B cell (primary cell): Measurements from ENCODE around the gene RGS9BP. TPM values are rescaled to one million over a fixed set of nuclear protein-coding genes. Genes with fewer than 3 reads are reported as not detected.

ENCODE experiments used
- ATAC-seq: fragments of 200-7000 bp; cut with Tn5 transposase; one replicate; pipeline ENCODE4 v1.10.0; 2021; ENCODE audit warnings: low read depth, mild to moderate bottlenecking, moderate number of reproducible peaks, moderate library complexity
- CTCF ChIA-PET: fragments of 350-600 bp; sonication (Branson Sonifier 250); formaldehyde crosslinking; loops from one replicate; lab custom pipeline; 2021; ENCODE audit warnings: antibody characterized with exemption, inconsistent platforms; lab: Charles Lee
- POLR2A ChIA-PET: fragments of 350-600 bp; sonication (Branson Sonifier 250); formaldehyde crosslinking; loops from one replicate; lab custom pipeline; 2021; ENCODE audit warnings: antibody characterized with exemption; lab: Charles Lee
- DNase-seq: peaks from one replicate; pipeline ENCODE4 v3.0.0; 2013
- H2AFZ ChIP-seq: 2 replicates; pipeline ENCODE4 v1.6.1; 2012; ENCODE audit warnings: mild to moderate bottlenecking, low read depth, low read length; ENCODE audit not compliant: insufficient read depth, poor library complexity, severe bottlenecking
- H3K27ac ChIP-seq, 2 donors: 1 replicate in 1 of 2; 2 replicates in 1 of 2; pipeline ENCODE4 v1.5.1; 2012 to 2013; ENCODE audit warnings: low read length in 2 of 2, mild to moderate bottlenecking in 2 of 2, moderate library complexity in 1 of 2
- H3K27me3 ChIP-seq, 4 experiments: fragments of 200-600 bp in 1 of 4; sonication (generic) in 1 of 4; replicated peaks in 1 of 4; 1 replicate in 2 of 4; 2 replicates in 2 of 4; pipeline versions ENCODE4 v1.6.1 to v1.7.0; 2013 to 2016; ENCODE audit warnings: low read length in 3 of 4, mild to moderate bottlenecking in 2 of 4, mixed read lengths in 1 of 4, moderate library complexity in 1 of 4; ENCODE audit not compliant: insufficient read depth in 4 of 4, control insufficient read depth in 3 of 4; ENCODE audit errors: control extremely low read depth in 1 of 4
- H3K36me3 ChIP-seq, 2 experiments: replicated peaks in 1 of 2; 1 replicate in 1 of 2; 2 replicates in 1 of 2; pipeline versions ENCODE4 v1.6.1 to v1.7.1; 2013; ENCODE audit warnings: low read length in 1 of 2; ENCODE audit not compliant: insufficient read depth in 2 of 2, control insufficient read depth in 1 of 2; ENCODE audit errors: control extremely low read depth in 1 of 2, extremely low read depth in 1 of 2
- H3K4me1 ChIP-seq, 2 donors: fragments of 200-600 bp in 1 of 2; sonication (generic) in 1 of 2; 1 replicate in 1 of 2; 2 replicates in 1 of 2; pipeline versions ENCODE4 v1.5.1 to v1.6.1; 2013 to 2017; ENCODE audit warnings: low read length in 2 of 2; ENCODE audit not compliant: control insufficient read depth in 2 of 2, insufficient read depth in 2 of 2
- H3K4me2 ChIP-seq: replicated peaks from 2 replicates; pipeline ENCODE3; 2012; ENCODE audit warnings: mild to moderate bottlenecking, low read depth, low read length; ENCODE audit not compliant: poor library complexity, severe bottlenecking
- H3K4me3 ChIP-seq, 5 experiments: fragments of 200-600 bp in 1 of 5; sonication (generic) in 1 of 5; 1 replicate in 3 of 5; 2 replicates in 2 of 5; pipeline versions ENCODE4 v1.5.1 to v1.7.0; 2011 to 2016; ENCODE audit warnings: low read length in 4 of 5, mild to moderate bottlenecking in 4 of 5, low read depth in 2 of 5, control low read depth in 1 of 5, moderate library complexity in 1 of 5; ENCODE audit not compliant: insufficient read depth in 1 of 5; ENCODE audit errors: control extremely low read depth in 1 of 5, extremely low read depth in 1 of 5
- H3K79me2 ChIP-seq: fragments of 200-600 bp; sonication (generic); one replicate; pipeline ENCODE4 v1.6.0; 2016; ENCODE audit warnings: low read length; ENCODE audit not compliant: control insufficient read depth, insufficient read depth
- H3K9ac ChIP-seq: fragments of 200-600 bp; sonication (generic); 2 replicates; pipeline ENCODE4 v1.6.1; 2017; ENCODE audit warnings: mild to moderate bottlenecking, low read length, moderate library complexity
- H3K9me3 ChIP-seq, 3 donors: one replicate each; pipeline versions ENCODE4 v1.6.1 to v1.7.1; 2013; ENCODE audit warnings: low read length in 2 of 3; ENCODE audit not compliant: control insufficient read depth in 2 of 3, insufficient read depth in 1 of 3; ENCODE audit errors: control extremely low read depth in 1 of 3
- H4K20me1 ChIP-seq: 2 replicates; pipeline ENCODE4 v1.6.0; 2012; ENCODE audit warnings: mild to moderate bottlenecking, low read length; ENCODE audit not compliant: insufficient read depth, control insufficient read depth, poor library complexity, severe bottlenecking
- H3K27ac Mint-ChIP-seq: one replicate; pipeline ENCODE4 v1.8.0; 2021; ENCODE audit warnings: mixed read lengths
- H3K27me3 Mint-ChIP-seq: one replicate; pipeline ENCODE4 v1.8.0; 2021; ENCODE audit warnings: mixed read lengths
- H3K4me1 Mint-ChIP-seq: one replicate; pipeline ENCODE4 v1.8.0; 2021; ENCODE audit warnings: mixed read lengths
- H3K4me3 Mint-ChIP-seq: one replicate; pipeline ENCODE4 v1.8.0; 2021; ENCODE audit warnings: mixed read lengths
- H3K9me3 Mint-ChIP-seq: one replicate; pipeline ENCODE4 v1.8.0; 2022; ENCODE audit warnings: mixed read lengths; ENCODE audit not compliant: insufficient read depth
- EZH2 ChIP-seq: IDR thresholded peaks from 2 replicates; pipeline ENCODE4 v1.6.1; 2012; ENCODE audit warnings: borderline replicate concordance, low read depth, mild to moderate bottlenecking, moderate library complexity, low read length; ENCODE audit not compliant: insufficient read depth, poor library complexity, severe bottlenecking
- WGBS: methylation state at CpG from one replicate; pipeline ENCODE4 v1.1.5; 2013; ENCODE audit warnings: missing lambda C conversion rate; ENCODE audit not compliant: insufficient coverage; 5-methylcytosine and 5-hydroxymethylcytosine counted together
- intact Hi-C: fragments of 100-400 bp; cut with micrococcal nuclease; formaldehyde crosslinking; loops from one replicate; pipeline ENCODE4 v1.10.0; 2022
- polyA plus RNA-seq: library from polyadenylated mRNA; depleted of rRNA; stranded (reverse); fragments of >200 nt; gene quantifications from 2 replicates; pipeline ENCODE4 v1.2.3, GENCODE V29; 2012
- total RNA-seq, 2 donors: library from RNA; stranded (reverse); fragments of 120-200 nt in 1 of 2; gene quantifications; 1 replicate in 1 of 2; 2 replicates in 1 of 2; pipeline versions ENCODE4 v1.2.3 to v1.2.4, GENCODE V29; 2013 to 2022
- TF ChIP-seq, protein P1 (sequence below): fragments of 200-600 bp; IDR thresholded peaks from one replicate; pipeline ENCODE4 v1.8.0; 2022; ENCODE audit warnings: antibody characterized with exemption, mild to moderate bottlenecking

RGS9BP gene
- total and polyA plus RNA-seq, 2 donors (not counting 1 experiment from before 2014, with no cell fraction given): 0.03 to 0.25 TPM

DNA sequence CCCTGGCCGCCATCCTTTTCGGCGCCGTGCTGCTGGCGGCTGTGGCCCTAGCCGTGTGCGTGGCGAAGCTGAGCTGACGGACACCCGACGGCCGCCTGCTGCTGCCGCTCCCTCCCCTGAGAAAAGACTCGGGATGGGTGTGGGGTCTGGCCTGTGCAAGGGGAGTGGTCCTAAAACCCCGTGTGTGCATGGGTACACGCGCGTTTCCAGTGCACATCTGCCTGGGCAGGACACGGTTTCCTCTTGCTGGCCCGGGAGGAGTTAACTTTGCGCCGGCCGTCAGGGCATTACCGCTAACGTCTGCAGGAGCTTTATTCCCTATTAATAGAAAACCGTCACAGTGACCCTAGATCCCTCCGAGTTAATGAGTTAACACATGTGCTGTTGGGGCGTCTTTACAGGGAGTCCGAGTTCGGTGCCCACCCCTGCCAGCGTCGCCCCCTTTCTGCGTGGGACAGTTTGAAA lies 1.3 kb downstream of the RGS9BP start:
- ChIA-PET CTCF (interaction anchor here (1.8 kb wide), 1 partner anchor 77 kb away, joined by 4 read pairs; no protein-coding TSS in a partner anchor), POLR2A (interaction anchor here (3.0 kb wide), 1 partner anchor 15 kb away, joined by 16 read pairs; the partner anchor contains the start of gene NUDT19)
- Histone ChIP-seq H3K79me2 (peaks cover 28% of the 10 kb centered on the region), H3K4me2 (peak overlapping the region; percentile 94), H3K27ac (no peak overlapping the region), H3K4me1 (peaks cover 25 to 34% of the 10 kb centered on the region in 2 donors), H3K27me3 (peaks cover 0 to 30% (median 9%) of the 10 kb centered on the region in 4 experiments), H2AFZ (peak overlapping the region; percentile 84), H3K9ac (peak overlapping the region; percentile 68), H3K4me3 (no peak overlapping the region), H4K20me1 (peaks cover 25% of the 10 kb centered on the region), H3K9me3 (peaks cover 0 to 13% (median 0%) of the 10 kb centered on the region in 3 donors), H3K36me3 (no peaks in the 10 kb centered on the region)
- DNase-seq (peak; percentile 18), ATAC-seq (no peak)
- intact Hi-C loops: loop anchor here (10.0 kb wide), 1 partner anchor 408 kb away; the partner anchor contains the start of gene GPATCH1
- Mint-ChIP-seq H3K9me3 (no peaks in the 10 kb centered on the region), H3K27me3 (peaks cover 16% of the 10 kb centered on the region), H3K27ac (peak overlapping the region; percentile 37), H3K4me1 (peaks cover 33% of the 10 kb centered on the region), H3K4me3 (peak overlapping the region; percentile 80)
- TF ChIP-seq EZH2: no peak
- 32% methylated on average over 30 of the region's 33 CpGs for WGBS

DNA sequence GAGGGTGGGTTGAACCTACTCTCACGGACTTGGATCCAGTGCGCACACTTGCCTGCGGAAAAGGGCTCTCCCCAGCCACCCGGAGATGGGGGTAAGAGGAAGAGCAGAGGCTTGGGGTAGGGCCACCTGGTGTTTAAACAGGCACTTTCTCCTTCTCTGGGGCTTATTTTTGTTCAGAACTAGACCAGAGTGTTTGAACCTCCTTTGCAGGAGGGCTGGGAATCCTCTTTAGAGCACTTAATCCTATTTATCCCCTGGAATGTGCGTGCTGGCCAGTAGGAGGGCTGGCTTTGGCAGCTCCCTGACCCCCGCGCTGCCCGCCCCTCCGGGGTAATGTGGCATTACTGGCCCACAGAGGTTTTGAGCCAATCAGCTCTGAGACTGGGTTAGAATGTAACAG lies 2.0 kb downstream of the RGS9BP start:
- H3K4me1 ChIP-seq: peaks cover 25 to 34% of the 10 kb centered on the region in 2 donors
- no peaks in the 10 kb centered on the region for H3K36me3 ChIP-seq
- Mint-ChIP-seq H3K27me3 (peaks cover 20% of the 10 kb centered on the region), H3K9me3 (no peaks in the 10 kb centered on the region), H3K4me1 (peaks cover 26% of the 10 kb centered on the region), H3K4me3 (peak overlapping the region; percentile 80), H3K27ac (peak overlapping the region; percentile 56)
- TF ChIP-seq, protein P1, sequence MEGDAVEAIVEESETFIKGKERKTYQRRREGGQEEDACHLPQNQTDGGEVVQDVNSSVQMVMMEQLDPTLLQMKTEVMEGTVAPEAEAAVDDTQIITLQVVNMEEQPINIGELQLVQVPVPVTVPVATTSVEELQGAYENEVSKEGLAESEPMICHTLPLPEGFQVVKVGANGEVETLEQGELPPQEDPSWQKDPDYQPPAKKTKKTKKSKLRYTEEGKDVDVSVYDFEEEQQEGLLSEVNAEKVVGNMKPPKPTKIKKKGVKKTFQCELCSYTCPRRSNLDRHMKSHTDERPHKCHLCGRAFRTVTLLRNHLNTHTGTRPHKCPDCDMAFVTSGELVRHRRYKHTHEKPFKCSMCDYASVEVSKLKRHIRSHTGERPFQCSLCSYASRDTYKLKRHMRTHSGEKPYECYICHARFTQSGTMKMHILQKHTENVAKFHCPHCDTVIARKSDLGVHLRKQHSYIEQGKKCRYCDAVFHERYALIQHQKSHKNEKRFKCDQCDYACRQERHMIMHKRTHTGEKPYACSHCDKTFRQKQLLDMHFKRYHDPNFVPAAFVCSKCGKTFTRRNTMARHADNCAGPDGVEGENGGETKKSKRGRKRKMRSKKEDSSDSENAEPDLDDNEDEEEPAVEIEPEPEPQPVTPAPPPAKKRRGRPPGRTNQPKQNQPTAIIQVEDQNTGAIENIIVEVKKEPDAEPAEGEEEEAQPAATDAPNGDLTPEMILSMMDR: no peak
- no peak for TF ChIP-seq EZH2
- ChIA-PET POLR2A (interaction anchor here (0.5 to 3.0 kb wide), 2 partner anchors 14 to 59 kb away, joined by 11 to 16 read pairs; partner anchors contain the start of gene NUDT19), CTCF (interaction anchor here (1.0 to 1.8 kb wide), 2 partner anchors 14 to 78 kb away, joined by 3 to 4 read pairs; partner anchors contain the start of gene NUDT19)
- H3K9me3 ChIP-seq: peaks cover 0 to 13% (median 0%) of the 10 kb centered on the region in 3 donors
- whole genome bisulfite sequencing: 58% methylated on average over 7 of the region's 9 CpGs
- no peak overlapping the region for H3K9ac ChIP-seq
- H3K4me2 ChIP-seq: no peak overlapping the region
- peak overlapping the region; percentile 84 for H2AFZ ChIP-seq
- intact Hi-C loops: loop anchor here (10.0 kb wide), 1 partner anchor 407 kb away; the partner anchor contains the start of gene GPATCH1
- peaks cover 0 to 30% (median 9%) of the 10 kb centered on the region in 4 experiments for H3K27me3 ChIP-seq
- peak; percentile 32 for DNase-seq
- H4K20me1 ChIP-seq: peaks cover 18% of the 10 kb centered on the region
- H3K79me2 ChIP-seq: peaks cover 21% of the 10 kb centered on the region
- H3K27ac ChIP-seq: no peak overlapping the region
- no peak overlapping the region for H3K4me3 ChIP-seq
- no peak for ATAC-seq
